Lower lobe of right lung (tissue), 2 donors: Measurements from ENCODE around the gene CHML. TPM values are rescaled to one million over a fixed set of nuclear protein-coding genes. Genes with fewer than 3 reads are reported as not detected.

Experiments used
- ATAC-seq, 2 donors: fragments of 200-7000 bp; cut with Tn5 transposase; one replicate each; pipeline ENCODE4 v1.9.1; 2020 to 2022; ENCODE audit warnings: mild to moderate bottlenecking in 2 of 2, moderate library complexity in 2 of 2
- DNase-seq: peaks from one replicate; pipeline ENCODE4 v3.0.0-alpha.2; 2020
- H3K27ac ChIP-seq: fragments of 200-600 bp; one replicate; pipeline ENCODE4 v1.8.0; 2022
- H3K27me3 ChIP-seq: fragments of 200-600 bp; one replicate; pipeline ENCODE4 v1.8.0; 2022; ENCODE audit warnings: low read depth
- H3K36me3 ChIP-seq: fragments of 200-600 bp; one replicate; pipeline ENCODE4 v1.8.0; 2022; ENCODE audit warnings: mild to moderate bottlenecking
- H3K4me1 ChIP-seq: fragments of 200-600 bp; one replicate; pipeline ENCODE4 v1.8.0; 2022
- H3K4me3 ChIP-seq: fragments of 200-600 bp; one replicate; pipeline ENCODE4 v1.8.0; 2022; ENCODE audit warnings: mild to moderate bottlenecking
- H3K9me3 ChIP-seq: fragments of 200-600 bp; one replicate; pipeline ENCODE4 v1.8.0; 2022
- CTCF ChIP-seq: fragments of 200-600 bp; IDR thresholded peaks from one replicate; pipeline ENCODE4 v1.8.0; 2022; ENCODE audit warnings: antibody characterized with exemption, mild to moderate bottlenecking
- intact Hi-C: fragments of 100-400 bp; cut with DNase I; formaldehyde crosslinking; loops from one replicate; pipeline ENCODE4 v1.11.0; 2022
- total RNA-seq: library from RNA; stranded (reverse); fragmentation: NEBNext Ultra II Directional; extraction: Animal tissue kit (Norgen Biotek cat#: 25700); gene quantifications from one replicate; pipeline ENCODE4 v1.2.1, GENCODE V29; 2021
- donor health status: DM: no; HTN: yes; CAD: no; lungs with severe emphysema.

Gene CHML
- total RNA-seq, 1 donor from 2014 or later, result 14.5 TPM

- no peak for DNase-seq
- intact Hi-C loops, result no loop called here
Observed at GRCh38 chr1:241636291-241636690, 3.9 kb downstream of the CHML start.

GRCh38 chr1:241635556-241636152 lies 4.5 kb downstream of the CHML start:
- Histone ChIP-seq H3K4me1 (peaks cover 25% of the 10 kb centered on the region), H3K36me3 (peaks cover 6% of the 10 kb centered on the region), H3K4me3 (no peak overlapping the region), H3K27ac (no peak overlapping the region), H3K27me3 (no peaks in the 10 kb centered on the region), H3K9me3 (no peaks in the 10 kb centered on the region)
- TF ChIP-seq CTCF, result no peak
- ATAC-seq (no peak), DNase-seq (no peak)
- intact Hi-C loops, result no loop called here

More at GRCh38 chr1:241636291-241636690, 3.9 kb downstream of the CHML start:
- Histone ChIP-seq H3K4me1 (peaks cover 27% of the 10 kb centered on the region), H3K36me3 (peaks cover 6% of the 10 kb centered on the region), H3K4me3 (no peak overlapping the region), H3K27me3 (no peaks in the 10 kb centered on the region), H3K27ac (no peak overlapping the region), H3K9me3 (no peaks in the 10 kb centered on the region)
- ATAC-seq, result no peak
- TF ChIP-seq CTCF, result no peak

GRCh38 chr1:241632987-241633386 lies 7.2 kb downstream of the CHML start:
- peaks cover 6% of the 10 kb centered on the region for H3K36me3 ChIP-seq
- TF ChIP-seq CTCF, result no peak
- peaks cover 10% of the 10 kb centered on the region for H3K4me1 ChIP-seq
- no peak for DNase-seq
- intact Hi-C loops, result no loop called here
- no peak overlapping the region for H3K27ac ChIP-seq
- H3K4me3 ChIP-seq, result no peak overlapping the region
- H3K9me3 ChIP-seq, result no peaks in the 10 kb centered on the region
- ATAC-seq, result no peak
- H3K27me3 ChIP-seq, result no peaks in the 10 kb centered on the region

GRCh38 chr1:241631674-241632073 lies 8.5 kb downstream of the CHML start:
- no peak for TF ChIP-seq CTCF
- Histone ChIP-seq H3K4me1 (no peaks in the 10 kb centered on the region), H3K27ac (no peak overlapping the region), H3K4me3 (no peak overlapping the region), H3K36me3 (peaks cover 6% of the 10 kb centered on the region), H3K27me3 (no peaks in the 10 kb centered on the region), H3K9me3 (no peaks in the 10 kb centered on the region)
- intact Hi-C loops, result no loop called here
- ATAC-seq (no peak), DNase-seq (no peak)

GRCh38 chr1:241630899-241631298 lies 9.3 kb downstream of the CHML start:
- Histone ChIP-seq H3K27me3 (no peaks in the 10 kb centered on the region), H3K36me3 (peaks cover 6% of the 10 kb centered on the region), H3K4me3 (no peak overlapping the region), H3K9me3 (no peaks in the 10 kb centered on the region), H3K4me1 (no peaks in the 10 kb centered on the region), H3K27ac (no peak overlapping the region)
- TF ChIP-seq CTCF, result no peak
- intact Hi-C loops, result no loop called here
- no peak for DNase-seq
- no peak for ATAC-seq
